ENCODE measurements around the gene MTNR1B. TPM values are rescaled to one million over a fixed set of nuclear protein-coding genes. Genes with fewer than 3 reads are reported as not detected.
A peak's percentile ranks its signal among the peaks of the same experiment; 100 is the strongest.

The MTNR1B gene
- polyA plus RNA-seq, 1 of the 3 experiments (the other 2 are of a cell fraction), result not detected

DNA sequence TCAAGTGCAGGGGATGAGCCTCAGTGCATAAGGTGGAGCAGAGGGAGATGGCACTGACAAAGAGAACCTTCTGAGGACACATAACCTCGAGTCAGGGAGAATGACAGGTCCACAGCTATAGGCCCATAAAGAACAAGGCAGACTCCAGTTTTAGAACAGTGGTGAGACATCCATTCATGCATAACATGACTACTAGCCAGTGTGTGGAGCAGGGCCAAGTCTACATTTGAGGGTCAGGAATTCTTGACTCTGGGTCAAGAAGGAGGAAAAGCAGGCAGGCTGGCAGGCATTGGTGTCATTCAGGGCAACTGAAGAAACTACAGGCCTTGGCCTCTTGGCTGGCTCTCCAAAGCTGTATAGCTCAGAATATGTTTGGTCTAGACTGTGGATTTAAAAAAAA lies 54.9 kb downstream of the MTNR1B start:
- Histone ChIP-seq H3K4me1 (ENCODE audit: control insufficient read depth in 1 of 2, insufficient read depth in 2 of 2, low read depth in 1 of 2, low read length in 1 of 2) (peaks cover 0 to 20% of the 10 kb centered on the region in 2 experiments; a peak in 2 of 4 replicates), H3K9ac (no peak overlapping the region), H3K9me2 (no peaks in the 10 kb centered on the region), H2AFZ (ENCODE audit: low read depth) (0 out of 2 replicates have a peak overlapping the region, but pooled peaks have one; percentile 26), H3K79me2 (ENCODE audit: insufficient read depth) (no peaks in the 10 kb centered on the region), H3K27me3 (ENCODE audit: insufficient read depth) (no peaks in the 10 kb centered on the region), H3K9me3 (no peaks in the 10 kb centered on the region), H3F3A (replicated peaks; ENCODE audit: insufficient read depth) (peaks cover 22% of the 10 kb centered on the region), H4K20me1 (ENCODE audit: insufficient read depth) (no peaks in the 10 kb centered on the region), H3K4me3 (ENCODE audit: low read depth in 2 of 2, low read length in 1 of 2) (no peak overlapping the region), H3K4me2 (0 out of 2 replicates have a peak overlapping the region, but pooled peaks have one; percentile 24), H3K36me3 (replicated peaks in 1 of 2; ENCODE audit: control insufficient read depth in 1 of 2, insufficient read depth in 2 of 2, low read length in 1 of 2) (no peaks in the 10 kb centered on the region), H3K27ac (ENCODE audit: low read depth in 2 of 2, low read length in 1 of 2) (peak overlapping the region in 1 of 2 experiments; percentile 28; a peak in 2 of 4 replicates)
- TF ChIP-seq RAD21 (IDR thresholded peaks at IDR 0.05; ENCODE audit: low read length) (no peak), EP300 (IDR thresholded peaks at IDR 0.05; ENCODE audit: borderline replicate concordance in 1 of 2, low read depth in 1 of 2, low read length in 1 of 2) (0 out of 4 replicates have a peak, but pooled peaks of 1 of the 2 experiments have one; percentile 18), TCF12 (IDR thresholded peaks at IDR 0.05) (peak; percentile 19; the same call in 1 of the 2 replicates), NFIC (IDR thresholded peaks at IDR 0.05; ENCODE audit: borderline replicate concordance) (peak; percentile 69; the same call in 1 of the 2 replicates), GABPA (IDR thresholded peaks at IDR 0.05; ENCODE audit: low read depth) (no peak), RXRA (IDR thresholded peaks at IDR 0.05; ENCODE audit: borderline replicate concordance, low read depth) (peak; percentile 29; the same call in 1 of the 2 replicates), FOXM1 (IDR thresholded peaks at IDR 0.05; ENCODE audit: low read depth) (no peak)
- TF ChIP-seq, protein P1, sequence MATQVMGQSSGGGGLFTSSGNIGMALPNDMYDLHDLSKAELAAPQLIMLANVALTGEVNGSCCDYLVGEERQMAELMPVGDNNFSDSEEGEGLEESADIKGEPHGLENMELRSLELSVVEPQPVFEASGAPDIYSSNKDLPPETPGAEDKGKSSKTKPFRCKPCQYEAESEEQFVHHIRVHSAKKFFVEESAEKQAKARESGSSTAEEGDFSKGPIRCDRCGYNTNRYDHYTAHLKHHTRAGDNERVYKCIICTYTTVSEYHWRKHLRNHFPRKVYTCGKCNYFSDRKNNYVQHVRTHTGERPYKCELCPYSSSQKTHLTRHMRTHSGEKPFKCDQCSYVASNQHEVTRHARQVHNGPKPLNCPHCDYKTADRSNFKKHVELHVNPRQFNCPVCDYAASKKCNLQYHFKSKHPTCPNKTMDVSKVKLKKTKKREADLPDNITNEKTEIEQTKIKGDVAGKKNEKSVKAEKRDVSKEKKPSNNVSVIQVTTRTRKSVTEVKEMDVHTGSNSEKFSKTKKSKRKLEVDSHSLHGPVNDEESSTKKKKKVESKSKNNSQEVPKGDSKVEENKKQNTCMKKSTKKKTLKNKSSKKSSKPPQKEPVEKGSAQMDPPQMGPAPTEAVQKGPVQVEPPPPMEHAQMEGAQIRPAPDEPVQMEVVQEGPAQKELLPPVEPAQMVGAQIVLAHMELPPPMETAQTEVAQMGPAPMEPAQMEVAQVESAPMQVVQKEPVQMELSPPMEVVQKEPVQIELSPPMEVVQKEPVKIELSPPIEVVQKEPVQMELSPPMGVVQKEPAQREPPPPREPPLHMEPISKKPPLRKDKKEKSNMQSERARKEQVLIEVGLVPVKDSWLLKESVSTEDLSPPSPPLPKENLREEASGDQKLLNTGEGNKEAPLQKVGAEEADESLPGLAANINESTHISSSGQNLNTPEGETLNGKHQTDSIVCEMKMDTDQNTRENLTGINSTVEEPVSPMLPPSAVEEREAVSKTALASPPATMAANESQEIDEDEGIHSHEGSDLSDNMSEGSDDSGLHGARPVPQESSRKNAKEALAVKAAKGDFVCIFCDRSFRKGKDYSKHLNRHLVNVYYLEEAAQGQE (IDR thresholded peaks at IDR 0.05; ENCODE audit: low read depth, low read length), result no peak
- TF ChIP-seq, protein P2, sequence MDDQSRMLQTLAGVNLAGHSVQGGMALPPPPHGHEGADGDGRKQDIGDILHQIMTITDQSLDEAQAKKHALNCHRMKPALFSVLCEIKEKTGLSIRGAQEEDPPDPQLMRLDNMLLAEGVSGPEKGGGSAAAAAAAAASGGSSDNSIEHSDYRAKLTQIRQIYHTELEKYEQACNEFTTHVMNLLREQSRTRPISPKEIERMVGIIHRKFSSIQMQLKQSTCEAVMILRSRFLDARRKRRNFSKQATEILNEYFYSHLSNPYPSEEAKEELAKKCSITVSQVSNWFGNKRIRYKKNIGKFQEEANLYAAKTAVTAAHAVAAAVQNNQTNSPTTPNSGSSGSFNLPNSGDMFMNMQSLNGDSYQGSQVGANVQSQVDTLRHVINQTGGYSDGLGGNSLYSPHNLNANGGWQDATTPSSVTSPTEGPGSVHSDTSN (IDR thresholded peaks at IDR 0.05), result no peak
- TF ChIP-seq, protein P3, sequence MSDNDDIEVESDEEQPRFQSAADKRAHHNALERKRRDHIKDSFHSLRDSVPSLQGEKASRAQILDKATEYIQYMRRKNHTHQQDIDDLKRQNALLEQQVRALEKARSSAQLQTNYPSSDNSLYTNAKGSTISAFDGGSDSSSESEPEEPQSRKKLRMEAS (IDR thresholded peaks at IDR 0.05; ENCODE audit: low read depth), result no peak
- ChIA-PET POLR2A (no interaction called here), CTCF (interaction anchor here (1.4 kb wide), 1 partner anchor 82 kb away, joined by 5 read pairs; no protein-coding TSS in a partner anchor)
- WGBS (ENCODE audit: low lambda C conversion rate), result 46% methylated on average over 1 of the region's 1 CpG
- no peak for DNase-seq

DNA sequence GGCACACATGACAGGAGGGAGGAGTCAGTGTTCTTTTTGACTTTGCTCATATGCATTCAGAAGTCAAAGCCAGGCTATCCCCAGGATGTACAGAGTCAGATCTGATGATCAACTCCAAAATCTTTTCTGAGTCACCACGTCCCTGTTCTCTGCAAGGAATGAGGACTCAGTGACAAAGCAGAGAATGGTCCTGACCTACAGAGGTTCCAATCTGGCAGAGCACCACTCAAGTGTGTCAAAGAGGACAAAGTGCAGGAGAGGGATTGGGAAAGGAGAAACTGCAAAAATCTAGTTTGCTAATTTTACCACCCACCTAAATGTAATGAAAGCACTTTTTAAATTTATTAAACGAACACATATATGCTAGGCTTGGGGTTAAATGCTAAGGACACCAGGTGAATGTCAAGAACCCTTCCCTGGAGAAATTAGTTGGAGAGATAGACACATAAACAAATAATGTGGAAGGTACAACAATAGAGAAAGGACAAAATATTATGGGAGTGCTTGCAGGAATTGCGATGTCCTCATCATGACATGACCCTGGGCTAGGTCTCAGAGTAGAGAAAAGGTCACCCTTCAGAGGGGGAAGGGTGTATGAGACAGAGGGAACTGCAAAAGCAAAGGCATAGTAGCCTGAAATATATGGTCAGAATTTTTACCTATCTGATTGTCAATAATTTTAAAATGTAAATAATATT lies 56.3 kb downstream of the MTNR1B start:
- Histone ChIP-seq H3K4me3 (ENCODE audit: low read depth in 2 of 2, low read length in 1 of 2) (no peak overlapping the region), H3K9me2 (no peaks in the 10 kb centered on the region), H3K9ac (no peak overlapping the region), H4K20me1 (ENCODE audit: insufficient read depth) (no peaks in the 10 kb centered on the region), H3K79me2 (ENCODE audit: insufficient read depth) (no peaks in the 10 kb centered on the region), H3K9me3 (no peaks in the 10 kb centered on the region), H3K36me3 (replicated peaks in 1 of 2; ENCODE audit: control insufficient read depth in 1 of 2, insufficient read depth in 2 of 2, low read length in 1 of 2) (no peaks in the 10 kb centered on the region), H3K27ac (ENCODE audit: low read depth in 2 of 2, low read length in 1 of 2) (no peak overlapping the region), H3K27me3 (ENCODE audit: insufficient read depth) (no peaks in the 10 kb centered on the region), H3K4me1 (ENCODE audit: control insufficient read depth in 1 of 2, insufficient read depth in 2 of 2, low read depth in 1 of 2, low read length in 1 of 2) (peaks cover 0 to 13% of the 10 kb centered on the region in 2 experiments; a peak in 2 of 4 replicates), H3K4me2 (no peak overlapping the region), H3F3A (replicated peaks; ENCODE audit: insufficient read depth) (peaks cover 8% of the 10 kb centered on the region), H2AFZ (ENCODE audit: low read depth) (no peak overlapping the region)
- ChIA-PET CTCF (no interaction called here), POLR2A (no interaction called here)
- no peak for DNase-seq
- 72% methylated on average over 3 of the region's 3 CpGs for WGBS (ENCODE audit: low lambda C conversion rate)
- TF ChIP-seq MEF2A (IDR thresholded peaks at IDR 0.05; ENCODE audit: borderline replicate concordance, low read depth), result no peak
- no peak for TF ChIP-seq POLR2AphosphoS5 (IDR thresholded peaks at IDR 0.05; ENCODE audit: low read depth, low read length)
- no peak for TF ChIP-seq EP300 (IDR thresholded peaks at IDR 0.05; ENCODE audit: borderline replicate concordance in 1 of 2, low read depth in 1 of 2, low read length in 1 of 2)
- no peak for TF ChIP-seq TAF1 (IDR thresholded peaks at IDR 0.05; ENCODE audit: borderline replicate concordance, low read depth, low read length)
- TF ChIP-seq TEAD4 (IDR thresholded peaks at IDR 0.05; ENCODE audit: borderline replicate concordance, insufficient read depth), result no peak
- TF ChIP-seq, protein P4, sequence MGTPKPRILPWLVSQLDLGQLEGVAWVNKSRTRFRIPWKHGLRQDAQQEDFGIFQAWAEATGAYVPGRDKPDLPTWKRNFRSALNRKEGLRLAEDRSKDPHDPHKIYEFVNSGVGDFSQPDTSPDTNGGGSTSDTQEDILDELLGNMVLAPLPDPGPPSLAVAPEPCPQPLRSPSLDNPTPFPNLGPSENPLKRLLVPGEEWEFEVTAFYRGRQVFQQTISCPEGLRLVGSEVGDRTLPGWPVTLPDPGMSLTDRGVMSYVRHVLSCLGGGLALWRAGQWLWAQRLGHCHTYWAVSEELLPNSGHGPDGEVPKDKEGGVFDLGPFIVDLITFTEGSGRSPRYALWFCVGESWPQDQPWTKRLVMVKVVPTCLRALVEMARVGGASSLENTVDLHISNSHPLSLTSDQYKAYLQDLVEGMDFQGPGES (IDR thresholded peaks at IDR 0.05; ENCODE audit: low read depth, low read length), result no peak
- no peak for TF ChIP-seq YY1 (IDR thresholded peaks at IDR 0.05; ENCODE audit: low read depth)
- TF ChIP-seq CHD2 (IDR thresholded peaks at IDR 0.05; ENCODE audit: low read length, partially characterized antibody), result no peak

Measured in SK-N-SH (cell line).